Measurements from ENCODE around the gene MICA. TPM values are rescaled to one million over a fixed set of nuclear protein-coding genes. Genes with fewer than 3 reads are reported as not detected.

The MICA gene
- total and polyA plus RNA-seq, 10 donors = 7.8 to 27.4 (median 16.1) TPM

DNA sequence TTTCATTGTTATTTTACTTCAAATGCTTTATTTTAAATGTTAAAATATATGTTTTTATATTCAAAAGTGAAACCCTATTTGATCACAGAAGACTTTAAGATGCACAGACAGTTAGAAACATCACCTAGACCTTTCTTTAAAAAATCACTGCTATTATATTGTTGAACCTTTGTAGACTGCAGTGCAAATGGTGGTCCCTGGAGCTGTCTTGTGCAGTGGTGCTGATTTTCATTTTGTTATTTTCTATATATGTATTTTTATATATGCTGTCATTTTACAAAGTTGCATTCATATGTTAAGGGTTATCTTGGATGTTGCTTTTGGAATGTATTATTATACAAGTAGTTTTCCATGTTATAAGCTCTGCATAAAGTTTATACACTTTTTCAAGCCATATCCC lies 27.7 kb upstream of the MICA start:
- no peak for DNase-seq

DNA sequence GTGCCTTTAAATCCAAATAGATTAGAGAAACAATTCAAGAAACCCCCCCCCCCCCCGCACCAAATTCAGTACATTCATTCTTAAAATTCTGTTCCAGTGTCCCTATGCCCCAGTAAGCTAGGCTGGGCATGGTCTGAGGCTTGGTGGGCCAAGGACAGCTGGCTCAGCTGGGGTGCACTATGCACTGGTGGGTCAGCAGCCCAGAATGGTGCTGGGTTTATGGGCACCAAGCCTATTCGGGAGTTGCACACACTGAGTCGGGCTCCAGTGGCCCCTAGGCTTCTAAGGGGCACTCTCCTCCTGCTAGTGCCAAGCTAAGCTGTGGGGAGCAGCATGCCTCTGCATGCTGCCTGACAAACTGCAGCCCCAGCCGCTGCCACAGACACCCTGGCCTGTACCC lies 26.4 kb upstream of the MICA start:
- WGBS, 5 donors = 38 to 83% (median 44%) methylated on average over 3 to 4 of the region's 4 CpGs
- intact Hi-C loops (cut with DNase I; ENCODE audit: low total_unique reads) = no loop called here

More for the DNA sequence above, 27.7 kb upstream of the MICA start:
- Histone ChIP-seq H3K27ac (no peak overlapping the region), H3K4me1 (no peaks in the 10 kb centered on the region), H3K4me3 (no peak overlapping the region), H3K36me3 (no peaks in the 10 kb centered on the region), H3K27me3 (replicated peaks in 1 of 7) (peaks cover 0 to 28% (median 6%) of the 10 kb centered on the region in 7 donors), H3K9me3 (peaks cover 0 to 12% (median 4%) of the 10 kb centered on the region in 8 donors)
- TF ChIP-seq, protein P1, sequence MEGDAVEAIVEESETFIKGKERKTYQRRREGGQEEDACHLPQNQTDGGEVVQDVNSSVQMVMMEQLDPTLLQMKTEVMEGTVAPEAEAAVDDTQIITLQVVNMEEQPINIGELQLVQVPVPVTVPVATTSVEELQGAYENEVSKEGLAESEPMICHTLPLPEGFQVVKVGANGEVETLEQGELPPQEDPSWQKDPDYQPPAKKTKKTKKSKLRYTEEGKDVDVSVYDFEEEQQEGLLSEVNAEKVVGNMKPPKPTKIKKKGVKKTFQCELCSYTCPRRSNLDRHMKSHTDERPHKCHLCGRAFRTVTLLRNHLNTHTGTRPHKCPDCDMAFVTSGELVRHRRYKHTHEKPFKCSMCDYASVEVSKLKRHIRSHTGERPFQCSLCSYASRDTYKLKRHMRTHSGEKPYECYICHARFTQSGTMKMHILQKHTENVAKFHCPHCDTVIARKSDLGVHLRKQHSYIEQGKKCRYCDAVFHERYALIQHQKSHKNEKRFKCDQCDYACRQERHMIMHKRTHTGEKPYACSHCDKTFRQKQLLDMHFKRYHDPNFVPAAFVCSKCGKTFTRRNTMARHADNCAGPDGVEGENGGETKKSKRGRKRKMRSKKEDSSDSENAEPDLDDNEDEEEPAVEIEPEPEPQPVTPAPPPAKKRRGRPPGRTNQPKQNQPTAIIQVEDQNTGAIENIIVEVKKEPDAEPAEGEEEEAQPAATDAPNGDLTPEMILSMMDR (IDR thresholded peaks at IDR 0.05 in 8 of 11, conservative IDR thresholded peaks at IDR 0.05 in 3 of 11) = no peak
- TF ChIP-seq POLR2A (IDR thresholded peaks at IDR 0.05) (no peak), POLR2AphosphoS5 (IDR thresholded peaks at IDR 0.05) (no peak)
- intact Hi-C loops (cut with DNase I; ENCODE audit: low total_unique reads) = no loop called here

DNA sequence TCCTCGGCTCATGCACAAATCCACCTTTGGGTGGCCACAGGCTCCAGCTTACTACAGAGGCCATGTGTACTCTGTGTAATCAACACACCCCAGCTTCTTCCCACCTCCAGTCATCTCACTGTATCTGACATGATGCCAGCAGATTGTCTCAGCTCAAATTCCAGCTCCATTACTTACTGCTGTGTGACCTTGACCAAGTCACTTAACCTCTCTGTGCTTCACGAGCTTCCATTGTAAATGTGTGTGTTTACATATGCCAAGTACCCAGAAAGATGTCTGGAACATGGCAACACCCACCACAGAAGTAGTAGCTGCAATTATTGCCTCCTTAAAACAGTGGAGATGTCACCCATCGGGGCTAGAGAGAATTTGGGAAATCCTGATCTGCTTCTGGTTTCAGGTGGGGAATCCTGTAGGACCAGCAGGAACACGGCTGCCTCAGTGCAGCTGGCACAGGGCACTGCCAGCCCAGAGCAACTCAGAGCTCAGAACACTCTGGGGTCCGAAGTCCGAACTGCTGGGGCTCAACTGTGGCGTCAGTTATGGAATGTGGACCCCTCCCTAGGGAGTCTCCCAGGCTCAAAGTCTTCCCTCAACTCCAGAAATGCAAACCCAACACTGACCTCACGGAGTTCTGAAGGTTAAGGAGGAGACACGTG lies 25.2 kb upstream of the MICA start:
- Histone ChIP-seq H3K4me3 (no peak overlapping the region), H3K36me3 (no peaks in the 10 kb centered on the region), H3K4me1 (no peaks in the 10 kb centered on the region), H3K27ac (no peak overlapping the region), H3K27me3 (replicated peaks in 1 of 7) (peaks cover 0 to 28% (median 6%) of the 10 kb centered on the region in 7 donors), H3K9me3 (no peaks in the 10 kb centered on the region)
- 57 to 71% (median 67%) methylated on average over 9 of the region's 9 CpGs for WGBS, 5 donors
- TF ChIP-seq POLR2AphosphoS5 (IDR thresholded peaks at IDR 0.05) (no peak), POLR2A (IDR thresholded peaks at IDR 0.05) (no peak)
- TF ChIP-seq, protein P1 (IDR thresholded peaks at IDR 0.05 in 8 of 11, conservative IDR thresholded peaks at IDR 0.05 in 3 of 11) = no peak
- DNase-seq = no peak
- intact Hi-C loops (cut with DNase I; ENCODE audit: low total_unique reads) = no loop called here

More for the DNA sequence above, 26.4 kb upstream of the MICA start:
- Histone ChIP-seq H3K4me3 (no peak overlapping the region), H3K27me3 (replicated peaks in 1 of 7) (peaks cover 0 to 28% (median 6%) of the 10 kb centered on the region in 7 donors), H3K9me3 (peaks cover 0 to 8% (median under 1%) of the 10 kb centered on the region in 8 donors), H3K27ac (no peak overlapping the region), H3K4me1 (no peaks in the 10 kb centered on the region), H3K36me3 (no peaks in the 10 kb centered on the region)
- no peak for TF ChIP-seq POLR2AphosphoS5 (IDR thresholded peaks at IDR 0.05)
- TF ChIP-seq, protein P1 (IDR thresholded peaks at IDR 0.05 in 8 of 11, conservative IDR thresholded peaks at IDR 0.05 in 3 of 11) = no peak
- TF ChIP-seq POLR2A (IDR thresholded peaks at IDR 0.05) = no peak
- DNase-seq = no peak

DNA sequence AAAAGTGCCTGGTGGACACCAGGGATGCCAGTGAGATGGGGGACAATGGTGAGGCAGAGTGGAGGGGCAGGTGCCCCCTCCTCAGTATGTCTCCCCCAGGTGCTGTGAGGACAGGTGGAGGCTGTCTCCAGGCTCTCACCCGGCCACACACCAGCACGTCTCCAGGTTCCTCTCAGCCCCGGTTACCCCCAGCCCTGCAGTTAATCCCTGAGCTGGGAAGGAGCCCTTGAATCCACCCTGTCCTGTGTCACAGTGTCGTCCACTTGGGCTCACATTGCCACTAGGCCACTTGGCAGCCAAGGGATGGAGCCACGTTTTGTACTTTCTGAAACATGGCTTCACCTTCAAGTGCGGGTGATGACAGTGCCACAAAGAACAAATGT lies 24.7 kb upstream of the MICA start:
- H3K4me1 ChIP-seq = no peaks in the 10 kb centered on the region
- H3K9me3 ChIP-seq = no peaks in the 10 kb centered on the region
- TF ChIP-seq, protein P1 (IDR thresholded peaks at IDR 0.05 in 8 of 11, conservative IDR thresholded peaks at IDR 0.05 in 3 of 11) = no peak
- no peak for TF ChIP-seq POLR2AphosphoS5 (IDR thresholded peaks at IDR 0.05)
- TF ChIP-seq POLR2A (IDR thresholded peaks at IDR 0.05) = no peak
- 63 to 76% (median 71%) methylated on average over 6 of the region's 6 CpGs for WGBS, 5 donors
- H3K4me3 ChIP-seq = no peak overlapping the region
- H3K27ac ChIP-seq = no peak overlapping the region
- no peaks in the 10 kb centered on the region for H3K36me3 ChIP-seq
- peaks cover 0 to 28% (median 6%) of the 10 kb centered on the region in 7 donors for H3K27me3 ChIP-seq (replicated peaks in 1 of 7)
- no peak for DNase-seq
- intact Hi-C loops (cut with DNase I; ENCODE audit: low total_unique reads) = no loop called here
